ENCODE data around the gene SAMD14.

SAMD14 gene

GRCh38 chr17:50165066-50165465 is 35.1 kb upstream of the SAMD14 start:
- no peak for DNase-seq (ENCODE audit: low spot score)

GRCh38 chr17:50164697-50164988 is 34.7 kb upstream of the SAMD14 start:
- DNase-seq (ENCODE audit: low spot score), result no peak

- DNase-seq (ENCODE audit: low spot score), result no peak
These were observed 34.1 kb upstream of the SAMD14 start for GRCh38 chr17:50163843-50164696.

- DNase-seq (ENCODE audit: low spot score), result no peak
These were observed 32.7 kb upstream of the SAMD14 start for GRCh38 chr17:50162466-50163254.

GRCh38 chr17:50161911-50162288 is 31.9 kb upstream of the SAMD14 start:
- no peak for DNase-seq (ENCODE audit: low spot score)

- peak; percentile 91 for DNase-seq (ENCODE audit: low spot score)
These were observed 31.3 kb upstream of the SAMD14 start for GRCh38 chr17:50161023-50161910.

- DNase-seq (ENCODE audit: low spot score), result no peak
These were observed 27.9 kb upstream of the SAMD14 start for GRCh38 chr17:50157891-50158290.

GRCh38 chr17:50155115-50155819 is 25.3 kb upstream of the SAMD14 start:
- DNase-seq (ENCODE audit: low spot score), result no peak

- no peak for DNase-seq (ENCODE audit: low spot score)
These were observed 24.6 kb upstream of the SAMD14 start for GRCh38 chr17:50154604-50155003.

GRCh38 chr17:50153650-50154575 is 24.0 kb upstream of the SAMD14 start:
- no peak for DNase-seq (ENCODE audit: low spot score)

- no peak for DNase-seq (ENCODE audit: low spot score)
These were observed 22.8 kb upstream of the SAMD14 start for GRCh38 chr17:50152736-50153135.

- peak; percentile 94 for DNase-seq (ENCODE audit: low spot score)
These were observed 22.1 kb upstream of the SAMD14 start for GRCh38 chr17:50151937-50152547.

- DNase-seq (ENCODE audit: low spot score), result peak; percentile 93
These were observed 21.3 kb upstream of the SAMD14 start for GRCh38 chr17:50151041-50151936.

GRCh38 chr17:50150354-50151040 is 20.5 kb upstream of the SAMD14 start, which contains the start of gene PPP1R9B:
Gene PPP1R9B, minus strand, starts transcription at chr17:50150677. Its CDS starts 164 bp downstream, at chr17:50150513.
- DNase-seq (ENCODE audit: low spot score), result no peak

- peak; percentile 74 for DNase-seq (ENCODE audit: low spot score)
These were observed 19.7 kb upstream of the SAMD14 start for GRCh38 chr17:50149417-50150353.

- DNase-seq (ENCODE audit: low spot score), result peak; percentile 27
These were observed 19.1 kb upstream of the SAMD14 start for GRCh38 chr17:50149091-50149416.

Data from RKO (cell line).